ENCODE measurements around the gene CHST11.

DNA sequence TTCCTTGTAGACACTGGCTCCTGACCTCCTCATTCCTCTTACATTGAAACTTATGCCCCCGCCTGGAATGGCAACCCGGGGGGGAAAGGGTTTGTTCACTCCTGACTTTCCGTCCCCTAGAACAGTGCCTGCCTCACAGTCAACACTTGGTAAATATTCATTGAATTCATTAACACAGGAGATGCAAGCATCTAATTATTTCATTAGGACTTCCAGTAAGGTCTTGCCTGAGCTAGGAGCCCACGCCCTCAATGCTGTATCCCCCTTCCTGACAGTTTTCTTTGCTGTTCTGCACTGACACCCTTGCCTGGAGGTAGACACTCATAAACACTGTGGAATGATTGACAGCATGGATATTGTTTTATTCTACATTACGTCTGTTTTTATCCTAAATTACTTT is 49.3 kb upstream of the CHST11 start:
- TF ChIP-seq, protein P1, sequence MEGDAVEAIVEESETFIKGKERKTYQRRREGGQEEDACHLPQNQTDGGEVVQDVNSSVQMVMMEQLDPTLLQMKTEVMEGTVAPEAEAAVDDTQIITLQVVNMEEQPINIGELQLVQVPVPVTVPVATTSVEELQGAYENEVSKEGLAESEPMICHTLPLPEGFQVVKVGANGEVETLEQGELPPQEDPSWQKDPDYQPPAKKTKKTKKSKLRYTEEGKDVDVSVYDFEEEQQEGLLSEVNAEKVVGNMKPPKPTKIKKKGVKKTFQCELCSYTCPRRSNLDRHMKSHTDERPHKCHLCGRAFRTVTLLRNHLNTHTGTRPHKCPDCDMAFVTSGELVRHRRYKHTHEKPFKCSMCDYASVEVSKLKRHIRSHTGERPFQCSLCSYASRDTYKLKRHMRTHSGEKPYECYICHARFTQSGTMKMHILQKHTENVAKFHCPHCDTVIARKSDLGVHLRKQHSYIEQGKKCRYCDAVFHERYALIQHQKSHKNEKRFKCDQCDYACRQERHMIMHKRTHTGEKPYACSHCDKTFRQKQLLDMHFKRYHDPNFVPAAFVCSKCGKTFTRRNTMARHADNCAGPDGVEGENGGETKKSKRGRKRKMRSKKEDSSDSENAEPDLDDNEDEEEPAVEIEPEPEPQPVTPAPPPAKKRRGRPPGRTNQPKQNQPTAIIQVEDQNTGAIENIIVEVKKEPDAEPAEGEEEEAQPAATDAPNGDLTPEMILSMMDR (conservative IDR thresholded peaks at IDR 0.05 in 1 of 2, IDR thresholded peaks at IDR 0.05 in 1 of 2; ENCODE audit: extremely low read depth in 1 of 2, insufficient read depth in 1 of 2, low read depth in 1 of 2, low read length in 2 of 2), result no peak
- no peak for TF ChIP-seq EZH2 (IDR thresholded peaks at IDR 0.05; ENCODE audit: borderline replicate concordance, low read length)
